Endometrial microvascular endothelial cells (primary cell): ENCODE results near the gene S100A9. TPM values are rescaled to one million over a fixed set of nuclear protein-coding genes. Genes with fewer than 3 reads are reported as not detected.

Experiments
- in situ Hi-C: cut with HindIII; loops from 2 replicates; pipeline ENCODE4 v1.10.0; 2017; ENCODE audit warnings: low sequenced_read_pairs, low pct_unique_long_range_greater_than_20kb; ENCODE audit errors: inconsistent ontology term
- total RNA-seq: library from RNA; depleted of rRNA; stranded (reverse); fragments of >200 nt; gene quantifications from one replicate; pipeline ENCODE4 v1.2.3, GENCODE V29; 2015; ENCODE audit errors: inconsistent ontology term

Gene S100A9
- total RNA-seq, 1 donor from 2014 or later: not detected

GRCh38 chr1:153372571-153372970, 14.9 kb downstream of the S100A9 start:
- in situ Hi-C loops: loop anchor here (25.0 kb wide), 1 partner anchor 115 kb away; no protein-coding TSS in a partner anchor

DNA sequence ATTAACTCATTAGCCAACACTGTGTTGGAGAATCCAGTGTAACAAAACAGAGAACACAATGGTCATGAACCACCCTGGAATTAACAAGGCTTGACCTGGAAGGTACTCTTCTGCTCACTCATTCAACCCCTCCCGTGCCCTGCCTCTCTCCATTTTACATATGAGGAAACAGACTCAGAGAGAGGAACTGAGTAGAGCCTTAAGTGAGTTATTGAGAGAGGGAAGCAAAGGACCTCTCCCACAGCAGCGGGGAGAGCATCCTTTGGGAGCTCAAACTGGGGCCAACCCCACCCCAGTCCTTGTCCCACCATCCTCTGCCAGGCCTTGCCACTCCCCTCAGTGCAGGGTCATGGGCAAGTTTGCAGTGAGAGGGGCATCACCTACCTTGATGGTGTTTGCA, 16.4 kb downstream of the S100A9 start:
- in situ Hi-C loops: loop anchor here (25.0 kb wide), 1 partner anchor 113 kb away; no protein-coding TSS in a partner anchor

- in situ Hi-C loops: no loop called here
These were observed 17.9 kb downstream of the S100A9 start, which contains the start of gene S100A12 for GRCh38 chr1:153375511-153375910. Gene S100A12, minus strand, starts transcription at chr1:153375621. Its CDS starts 1,029 bp downstream, at chr1:153374592.

DNA sequence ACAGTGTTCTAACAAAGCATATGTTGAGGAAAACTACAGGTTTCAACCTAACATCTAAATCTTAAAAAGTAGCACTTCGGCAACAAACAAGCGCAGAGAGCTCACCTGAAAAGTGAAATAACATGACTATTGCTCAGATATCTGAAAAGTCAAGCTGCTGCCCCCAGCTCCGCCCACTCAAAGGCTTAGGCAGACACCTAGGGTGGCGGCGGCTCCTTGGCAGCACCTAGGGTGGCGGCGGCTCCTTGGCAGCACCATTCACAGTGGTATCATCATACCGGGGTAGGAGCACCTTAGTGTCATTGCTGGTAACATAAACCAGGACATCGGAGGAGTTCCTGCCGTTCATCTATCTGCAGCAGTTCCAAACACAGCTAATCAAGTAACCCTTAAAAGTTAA, 21.9 kb downstream of the S100A9 start:
- in situ Hi-C loops: no loop called here

DNA sequence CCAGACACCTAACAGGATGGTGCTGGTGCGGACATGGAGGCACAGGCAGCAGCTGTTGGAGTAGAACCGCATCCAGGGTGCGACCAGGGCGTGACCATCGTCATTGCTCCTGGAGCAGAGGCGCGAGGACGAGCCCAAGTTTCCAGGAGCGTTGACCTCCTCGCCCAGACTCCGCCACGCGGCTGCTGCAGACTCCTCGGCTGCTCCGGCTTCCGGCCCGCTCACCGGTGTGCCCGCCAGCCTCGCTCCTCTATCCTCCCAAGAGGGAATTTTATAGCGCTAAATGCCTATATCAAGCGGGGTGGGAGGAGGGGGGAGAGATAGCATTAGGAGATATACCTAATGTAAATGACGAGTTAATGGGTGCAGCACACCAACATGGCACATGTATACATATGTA, 23.1 kb downstream of the S100A9 start:
- in situ Hi-C loops: no loop called here

- in situ Hi-C loops: no loop called here
These were observed 27.4 kb downstream of the S100A9 start for GRCh38 chr1:153384958-153385580.

GRCh38 chr1:153386500-153386901, 28.8 kb downstream of the S100A9 start:
- in situ Hi-C loops: no loop called here

DNA sequence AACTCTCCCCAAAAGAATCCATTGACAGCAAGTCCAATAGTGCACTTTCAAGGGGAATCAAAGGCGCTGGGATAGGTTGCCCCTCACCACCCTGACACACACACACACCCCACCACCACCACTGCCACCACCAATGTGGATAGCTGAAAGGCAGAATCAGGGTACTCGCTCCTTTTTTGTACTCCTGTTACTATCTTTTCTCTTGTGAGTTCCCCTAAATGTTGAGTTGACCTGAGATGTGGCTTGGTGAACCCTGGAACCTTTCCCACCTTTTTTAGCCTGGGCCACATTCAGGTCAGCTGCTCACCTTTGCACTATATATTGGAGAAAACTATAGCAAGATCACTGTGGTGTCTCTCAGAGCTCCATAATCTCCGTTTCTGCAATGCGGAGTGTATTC, 29.3 kb downstream of the S100A9 start:
- in situ Hi-C loops: no loop called here

- in situ Hi-C loops: no loop called here
These were observed 30.1 kb downstream of the S100A9 start for GRCh38 chr1:153387785-153388184.

DNA sequence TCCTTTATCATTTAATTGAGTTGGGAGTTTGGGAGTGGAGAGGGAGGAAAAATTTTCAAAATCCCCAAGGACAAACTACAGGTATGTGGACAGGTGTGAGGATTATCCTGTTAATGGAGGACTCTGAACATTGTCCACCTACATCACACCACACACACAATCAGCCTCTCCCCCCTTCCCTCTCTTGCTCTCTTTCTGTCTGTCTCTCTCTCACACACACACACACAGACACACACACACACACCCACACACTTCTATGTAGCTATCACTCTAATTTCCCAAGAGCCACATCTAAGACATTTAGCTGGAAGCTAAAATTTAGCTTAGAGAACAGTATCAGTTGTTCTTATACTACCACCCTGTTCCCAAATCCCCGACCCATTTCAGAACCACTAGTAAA, 31.7 kb downstream of the S100A9 start:
- in situ Hi-C loops: no loop called here

- in situ Hi-C loops: no loop called here
These were observed 32.6 kb downstream of the S100A9 start for GRCh38 chr1:153389973-153390879.

DNA sequence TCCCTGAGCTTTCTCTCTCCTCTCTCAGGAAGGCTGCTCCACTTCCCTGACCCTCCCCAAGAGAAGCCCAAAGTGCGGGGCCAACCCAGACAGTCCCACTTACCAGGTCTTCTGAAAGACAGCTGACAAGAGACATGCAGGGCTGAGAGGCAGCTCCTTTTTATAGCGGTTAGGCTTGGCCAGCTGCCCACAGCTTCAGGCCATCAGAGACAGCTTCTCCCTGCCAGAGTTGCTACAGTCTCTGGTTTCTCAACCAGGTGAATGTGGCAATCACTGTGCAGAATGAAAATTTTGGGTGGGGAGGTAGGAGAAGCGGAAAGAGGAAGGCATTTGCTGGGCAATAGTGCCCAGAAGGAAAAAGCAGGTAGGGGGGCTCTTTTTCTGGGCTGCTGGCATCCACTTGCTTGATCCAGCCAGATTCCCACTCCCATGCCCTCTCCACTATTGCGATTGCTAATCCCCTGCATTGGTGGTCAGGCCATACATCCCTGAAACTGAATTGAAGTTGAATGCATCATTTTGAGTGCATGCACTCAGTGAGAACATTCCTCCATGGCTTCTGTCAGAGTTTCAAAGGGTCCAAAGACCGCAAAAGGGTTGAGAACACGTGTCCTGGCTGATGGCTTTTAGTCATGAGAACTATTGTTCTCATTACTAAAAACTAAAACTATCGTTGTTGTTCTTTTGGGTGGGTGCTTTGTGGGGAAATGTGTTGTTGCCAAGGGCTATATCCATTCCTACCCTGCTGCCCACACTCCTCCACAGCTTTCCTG, 33.5 kb downstream of the S100A9 start, which contains the start of gene S100A8:
S100A8 (minus strand) TSS at position 136 of the 773 bp plus-strand sequence. CDS start 538 bp downstream, outside the sequence.
- in situ Hi-C loops: no loop called here

DNA sequence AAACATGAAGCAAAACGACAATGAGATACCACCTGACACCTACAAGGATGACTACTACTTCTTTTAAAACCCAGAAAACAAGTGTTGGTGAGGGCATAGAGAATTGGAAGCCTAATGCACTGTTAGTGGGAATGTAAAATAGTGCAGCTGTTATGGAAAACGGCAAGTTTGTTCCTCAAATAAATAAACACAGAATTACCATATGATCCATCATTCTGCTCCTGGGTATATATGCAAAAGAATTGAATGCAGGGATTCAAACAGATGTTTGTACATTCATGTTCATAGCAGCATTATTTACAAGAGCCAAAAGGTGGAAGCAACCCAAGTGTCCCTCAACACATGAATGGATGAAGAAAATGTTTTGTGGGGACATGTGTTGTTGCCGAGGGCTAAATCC, 34.6 kb downstream of the S100A9 start:
- in situ Hi-C loops: no loop called here

DNA sequence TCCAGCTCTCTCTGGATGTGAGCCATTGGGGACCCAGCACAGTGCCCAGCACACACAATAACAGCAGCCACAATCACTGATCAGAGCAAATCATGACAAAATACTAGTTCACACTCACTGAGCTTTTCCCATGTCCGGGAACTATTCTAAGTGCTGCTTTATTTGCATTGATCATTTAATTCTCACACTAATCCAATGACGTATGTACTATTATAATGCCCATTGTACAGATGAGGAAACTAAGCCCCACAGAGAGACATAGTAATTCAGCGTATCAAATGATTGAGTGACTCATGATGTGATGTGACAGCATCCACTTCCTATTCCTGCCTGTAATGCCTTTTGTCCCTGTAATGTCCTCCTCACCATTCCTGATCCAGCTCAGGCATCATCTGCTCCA, 35.2 kb downstream of the S100A9 start:
- in situ Hi-C loops: no loop called here

DNA sequence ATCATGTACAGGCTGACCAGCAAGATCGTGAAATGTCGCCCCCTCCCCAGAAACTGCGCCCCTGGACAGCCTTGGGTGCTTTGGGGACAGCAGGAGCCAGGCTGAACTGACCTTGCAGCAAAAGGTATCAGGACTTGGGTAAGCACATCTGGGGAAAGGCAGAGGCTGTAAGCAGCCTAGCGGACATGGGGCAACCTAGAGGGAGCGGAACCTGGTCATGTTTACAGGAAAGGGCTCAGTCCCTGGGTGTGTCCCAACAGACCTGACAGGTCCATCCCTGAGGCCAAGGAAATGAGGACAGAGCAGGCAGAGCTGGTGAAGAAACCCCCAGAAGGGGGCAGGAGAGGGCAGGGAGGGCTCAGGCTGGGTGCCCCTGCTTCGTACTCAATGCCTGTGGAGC, 36.3 kb downstream of the S100A9 start:
- in situ Hi-C loops: no loop called here

DNA sequence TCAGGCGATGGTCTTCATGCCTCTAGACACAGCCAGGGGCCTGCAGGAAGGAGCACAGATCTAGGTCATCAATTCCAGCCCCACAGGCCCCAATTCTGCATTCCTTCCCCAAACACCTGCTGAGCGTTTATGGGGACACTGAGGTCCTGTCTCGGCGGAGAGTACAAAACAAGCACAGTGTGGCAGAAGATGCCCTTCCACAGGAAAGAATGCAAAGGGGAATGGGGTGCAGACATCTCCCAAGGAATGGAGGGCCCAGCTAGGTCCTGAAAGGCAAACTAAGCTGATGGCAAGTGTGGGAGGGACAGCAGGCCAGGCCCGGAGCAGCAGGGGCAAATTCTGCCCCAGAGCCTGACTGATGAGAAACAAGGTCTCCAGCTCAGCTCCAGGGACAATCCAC, 36.7 kb downstream of the S100A9 start:
- in situ Hi-C loops: no loop called here

DNA sequence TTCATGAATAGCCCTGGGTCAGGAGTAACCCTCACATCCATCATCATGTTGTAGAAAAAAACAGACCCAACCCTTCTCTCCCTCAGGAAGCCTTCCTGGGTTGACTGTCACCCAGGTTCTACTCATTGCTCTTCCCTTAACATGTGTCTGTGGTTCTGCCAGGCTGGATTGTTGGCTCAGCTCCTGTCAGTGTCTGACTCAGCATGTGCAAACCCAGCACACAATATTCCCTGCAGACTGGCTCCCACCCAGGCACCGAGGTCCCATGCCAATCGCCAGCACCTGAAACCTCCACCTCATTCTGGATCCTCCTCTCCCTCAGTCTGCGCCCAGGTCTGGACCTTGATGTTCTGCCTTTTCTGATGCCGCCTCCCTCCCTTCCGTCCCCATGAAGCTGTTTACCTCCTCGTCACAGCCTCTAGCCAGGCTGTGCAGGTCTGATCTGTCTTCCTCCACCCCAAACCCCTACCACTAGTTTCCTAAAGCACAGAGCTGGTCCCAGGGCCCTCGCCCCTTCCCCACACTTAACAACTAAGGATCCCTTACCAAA, 37.6 kb downstream of the S100A9 start:
- in situ Hi-C loops: no loop called here

GRCh38 chr1:153395776-153396175, 38.1 kb downstream of the S100A9 start:
- in situ Hi-C loops: no loop called here

DNA sequence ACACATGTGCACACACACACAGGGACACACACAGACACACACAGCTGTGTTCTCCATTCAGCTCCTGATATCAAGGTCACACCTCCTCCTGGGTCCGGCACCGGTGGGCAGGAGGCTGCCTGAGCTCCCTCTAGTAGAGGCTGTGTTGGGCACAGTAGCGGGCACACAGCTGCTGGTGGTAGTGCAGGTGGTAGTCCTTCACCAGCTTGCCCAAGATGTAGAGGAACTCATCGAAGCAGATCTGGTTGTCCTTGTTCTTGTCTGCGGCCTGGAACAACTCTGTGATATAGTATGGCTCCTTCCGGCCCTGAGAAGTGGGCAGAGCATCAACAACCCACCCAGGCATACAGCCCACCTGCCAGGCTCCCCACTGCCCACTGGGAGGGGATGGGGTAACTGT, 38.8 kb downstream of the S100A9 start:
- in situ Hi-C loops: no loop called here
